ENCODE measurements around the gene FANCM.

The FANCM gene

DNA sequence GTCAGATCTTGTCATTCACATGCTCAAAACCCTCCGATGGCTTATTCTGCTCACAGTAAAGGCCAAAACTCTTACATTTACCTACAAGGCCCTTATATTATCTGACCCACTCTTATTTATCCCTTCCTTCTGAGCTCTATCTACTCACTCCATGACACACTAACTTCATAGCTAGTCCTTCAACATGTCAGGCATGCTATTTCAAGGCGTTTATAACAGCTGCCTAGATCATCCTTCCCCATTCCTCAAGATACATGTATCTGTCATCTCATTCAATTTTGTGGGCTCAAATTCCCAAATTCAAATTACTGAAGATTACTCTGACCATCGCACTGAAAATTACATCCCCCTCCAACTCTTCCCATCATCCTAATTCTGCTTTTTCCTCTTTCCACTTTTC is 110.4 kb downstream of the FANCM start:
- DNase-seq (ENCODE audit: low spot score): no peak

DNA sequence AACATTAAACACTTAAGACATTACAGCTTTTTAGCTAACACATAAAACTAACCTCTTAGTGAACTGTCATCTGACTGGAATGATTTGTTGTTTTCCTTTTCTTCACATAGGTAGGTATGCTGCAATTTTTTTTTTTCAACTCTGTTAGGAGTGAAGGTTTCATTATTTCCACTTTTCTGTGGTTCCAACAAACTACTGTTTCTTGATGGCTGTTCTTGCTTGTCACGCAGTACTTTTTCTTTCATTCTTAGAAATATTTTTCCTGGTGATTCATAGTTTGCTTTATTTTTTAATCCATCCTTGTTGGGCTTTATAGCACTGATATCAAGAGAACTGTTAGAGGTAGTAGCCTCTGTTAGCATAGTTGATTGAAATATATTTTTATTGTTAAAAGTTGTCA is 111.0 kb downstream of the FANCM start:
- no peak for DNase-seq (ENCODE audit: low spot score)

DNA sequence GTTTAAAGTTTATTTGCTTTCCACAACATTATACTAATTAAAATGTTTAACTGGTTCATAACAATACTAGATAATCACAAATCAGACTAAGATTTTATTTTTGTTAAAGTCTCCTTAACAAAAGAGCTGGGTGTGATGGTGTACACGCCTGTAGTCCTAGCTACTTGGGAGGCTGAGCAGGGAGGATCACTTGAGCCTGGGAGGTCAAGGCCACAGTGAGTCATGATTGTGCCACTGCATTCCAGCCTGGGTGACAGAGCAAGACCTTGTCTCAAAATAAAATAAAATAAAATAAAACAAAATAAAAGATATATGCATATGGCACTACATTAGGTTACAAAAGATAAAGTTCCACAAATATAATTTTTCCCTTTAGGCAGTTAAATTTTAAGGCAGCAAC is 111.7 kb downstream of the FANCM start:
- DNase-seq (ENCODE audit: low spot score): no peak

DNA sequence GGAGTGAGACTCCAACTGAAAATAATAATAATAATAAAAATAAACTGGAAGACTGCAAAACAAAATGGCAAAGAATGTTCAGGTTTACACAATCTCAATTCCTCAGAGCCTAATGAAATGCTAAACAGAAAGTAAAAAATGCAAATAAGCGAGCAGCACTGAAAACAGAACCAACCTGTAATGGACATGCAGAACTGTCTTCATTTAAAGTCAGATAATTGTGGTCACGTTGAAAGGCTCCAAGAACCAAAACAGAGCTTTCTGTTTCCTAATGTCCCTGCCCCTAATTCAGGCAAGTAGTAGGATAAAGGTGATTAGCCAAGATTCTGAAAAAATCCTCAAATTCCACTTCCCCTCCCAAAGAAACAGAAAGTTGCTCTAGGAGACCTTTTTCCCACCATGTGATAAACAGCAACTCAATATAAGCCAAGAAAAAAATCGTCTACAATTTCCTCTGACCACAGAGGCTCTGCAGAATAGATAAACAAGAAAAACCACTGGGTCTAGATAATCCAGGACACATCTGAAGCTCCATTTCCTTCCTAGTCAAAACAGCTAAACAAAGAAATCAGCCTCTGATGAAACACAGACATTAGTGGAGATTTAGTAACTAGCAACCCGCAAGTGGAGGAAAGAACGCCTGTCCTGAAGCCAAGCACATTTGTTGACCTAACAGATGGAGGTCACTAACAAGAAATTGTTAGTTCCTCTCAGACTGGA is 114.3 kb downstream of the FANCM start:
- DNase-seq (ENCODE audit: low spot score): peak; percentile 29

All from putamen (tissue), 1 donor.